B cell (primary cell): ENCODE data around the gene FREM2.

Experiments
- CTCF ChIP-seq: fragments of 200-600 bp; IDR thresholded peaks from one replicate; pipeline ENCODE4 v1.8.0; 2022; ENCODE audit warnings: antibody characterized with exemption, mild to moderate bottlenecking
- EZH2 ChIP-seq: IDR thresholded peaks from 2 replicates; pipeline ENCODE4 v1.6.1; 2012; ENCODE audit warnings: borderline replicate concordance, low read depth, mild to moderate bottlenecking, moderate library complexity, low read length; ENCODE audit not compliant: insufficient read depth, poor library complexity, severe bottlenecking

- TF ChIP-seq EZH2 = no peak
- TF ChIP-seq CTCF = no peak
Measured at GRCh38 chr13:38662362-38662761, 24.5 kb upstream of the FREM2 start.
